Body of pancreas (tissue), 4 donors: ENCODE results near the gene MOB4.

Experiments
- CTCF ChIP-seq, 7 experiments: fragments of 450-650 bp in 4 of 7; fragments of 200-600 bp in 3 of 7; sonication (generic) in 3 of 7; IDR thresholded peaks; one replicate each; pipeline ENCODE4 v1.5.1; 2016 to 2019; ENCODE audit warnings: antibody characterized with exemption in 7 of 7
- POLR2A ChIP-seq, 3 donors: fragments of 450-650 bp; IDR thresholded peaks; one replicate each; pipeline ENCODE4 v1.6.1; 2016; ENCODE audit warnings: antibody characterized with exemption in 3 of 3, mild to moderate bottlenecking in 2 of 3

GRCh38 chr2:197502201-197502600 is 13.7 kb upstream of the MOB4 start:
- no peak for TF ChIP-seq CTCF (IDR thresholded peaks at IDR 0.05)
- no peak for TF ChIP-seq POLR2A (IDR thresholded peaks at IDR 0.05)
